IPS-18a (cell line): ENCODE results near the gene SPPL2B.

ENCODE experiments used
- H3K27ac ChIP-seq: one replicate; pipeline ENCODE4 v1.5.1; 2013; ENCODE audit warnings: low read length
- H3K27me3 ChIP-seq: one replicate; pipeline ENCODE4 v1.6.1; 2013; ENCODE audit warnings: mild to moderate bottlenecking, low read length; ENCODE audit not compliant: control insufficient read depth, insufficient read depth
- H3K36me3 ChIP-seq: one replicate; pipeline ENCODE4 v1.6.1; 2013; ENCODE audit warnings: low read depth, low read length; ENCODE audit not compliant: control insufficient read depth
- H3K4me1 ChIP-seq: one replicate; pipeline ENCODE4 v1.6.1; 2013; ENCODE audit warnings: low read depth, low read length; ENCODE audit not compliant: control insufficient read depth
- H3K4me3 ChIP-seq: one replicate; pipeline ENCODE4 v1.5.1; 2013; ENCODE audit warnings: low read length
- H3K9ac ChIP-seq: one replicate; pipeline ENCODE4 v1.6.1; 2013; ENCODE audit warnings: mild to moderate bottlenecking, low read length, moderate library complexity
- H3K9me3 ChIP-seq: one replicate; pipeline ENCODE4 v1.6.1; 2013; ENCODE audit warnings: low read depth, low read length; ENCODE audit not compliant: control insufficient read depth

The SPPL2B gene

DNA sequence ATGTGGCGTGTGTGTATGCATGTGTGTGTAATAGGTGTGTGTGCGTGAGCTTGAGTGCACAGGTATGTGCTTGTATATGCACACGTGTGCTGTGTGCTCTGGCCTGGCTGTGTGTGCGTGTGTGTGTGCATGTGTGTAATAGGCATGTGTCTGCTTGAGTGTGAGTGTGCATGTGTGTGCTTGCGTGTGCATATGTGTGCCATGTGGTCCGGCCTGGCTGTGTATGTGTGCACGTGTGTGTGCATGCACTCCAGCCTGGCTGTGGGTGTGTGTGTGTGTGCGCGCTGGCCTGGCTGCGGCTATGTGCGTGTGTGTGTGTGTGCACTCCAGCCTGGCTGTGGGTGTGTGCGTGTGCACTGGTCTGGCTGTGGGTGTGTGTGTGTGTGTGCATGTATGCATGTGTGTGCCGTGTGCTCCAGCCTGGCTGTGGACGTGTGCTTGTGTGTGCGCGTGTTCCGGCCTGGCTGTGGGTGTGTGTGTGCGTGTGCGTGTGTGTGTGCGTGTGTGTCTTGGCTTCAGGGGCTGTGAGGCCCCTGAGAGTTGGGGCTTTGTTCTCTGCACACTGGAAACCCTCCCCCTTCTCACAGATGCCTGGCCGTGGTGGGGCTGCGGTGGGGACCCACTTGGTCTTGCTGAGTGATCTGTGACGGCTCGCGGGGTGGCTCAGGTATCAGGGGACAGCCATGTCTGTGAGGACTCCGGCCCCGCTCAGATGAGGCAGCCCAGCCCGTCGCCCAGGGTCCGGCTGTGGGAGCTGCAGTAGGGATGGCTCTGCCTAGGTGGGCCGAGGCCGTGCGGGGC, 8.2 kb downstream of the SPPL2B start:
- Histone ChIP-seq H3K36me3 (no peaks in the 10 kb centered on the region), H3K4me1 (no peaks in the 10 kb centered on the region), H3K9me3 (no peaks in the 10 kb centered on the region), H3K4me3 (no peak overlapping the region), H3K9ac (no peak overlapping the region), H3K27me3 (no peaks in the 10 kb centered on the region), H3K27ac (no peak overlapping the region)

DNA sequence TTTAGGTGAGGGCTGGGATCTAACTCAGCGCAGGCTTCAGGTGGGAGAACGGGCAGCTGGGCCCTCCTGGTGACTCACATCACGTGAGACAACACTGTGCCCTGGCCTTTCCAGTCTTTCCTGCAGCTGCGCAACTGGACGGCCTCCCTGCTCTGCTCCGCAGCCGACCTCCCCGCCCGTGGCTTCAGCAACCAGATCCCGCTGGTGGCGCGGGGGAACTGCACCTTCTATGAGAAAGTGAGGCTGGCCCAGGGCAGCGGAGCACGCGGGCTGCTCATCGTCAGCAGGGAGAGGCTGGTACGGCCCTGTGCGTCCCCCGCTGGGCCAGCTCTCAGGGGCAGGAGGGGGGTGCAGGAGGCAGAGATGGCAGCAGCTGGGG, 8.8 kb downstream of the SPPL2B start:
- no peaks in the 10 kb centered on the region for H3K4me1 ChIP-seq
- H3K9ac ChIP-seq: no peak overlapping the region
- no peaks in the 10 kb centered on the region for H3K36me3 ChIP-seq

DNA sequence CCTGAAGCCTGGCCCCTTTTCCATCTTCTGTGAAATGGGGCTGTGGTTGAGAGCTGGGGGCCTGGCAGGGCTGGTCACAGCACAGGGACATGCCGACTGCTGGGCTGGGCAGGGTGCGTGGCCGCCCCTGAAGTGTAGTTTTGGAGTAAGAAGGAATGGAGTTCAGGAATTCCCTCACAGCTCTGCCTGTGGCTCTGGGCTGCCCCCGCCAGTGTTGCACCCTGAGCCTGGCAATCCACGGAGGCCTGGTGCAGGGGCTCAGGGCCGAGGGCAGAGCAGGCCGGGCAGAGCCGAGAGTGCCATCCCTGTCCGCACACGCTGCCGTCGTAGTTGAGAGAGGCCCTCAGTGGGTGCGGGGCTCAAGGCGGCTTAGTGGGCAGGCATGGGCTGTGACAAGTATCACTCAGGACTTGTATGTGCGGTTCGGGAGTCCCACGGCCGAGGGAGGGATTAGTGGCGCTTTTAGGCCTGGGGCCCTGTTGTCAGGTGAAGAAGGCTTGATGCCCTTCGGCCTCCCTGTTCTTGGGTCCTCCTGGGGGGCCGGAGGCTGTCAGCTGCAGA, 9.7 kb downstream of the SPPL2B start:
- Histone ChIP-seq H3K4me1 (no peaks in the 10 kb centered on the region), H3K27ac (no peak overlapping the region), H3K4me3 (no peak overlapping the region), H3K9me3 (no peaks in the 10 kb centered on the region), H3K9ac (no peak overlapping the region), H3K27me3 (no peaks in the 10 kb centered on the region), H3K36me3 (no peaks in the 10 kb centered on the region)

More for the DNA sequence above, 8.8 kb downstream of the SPPL2B start:
- no peaks in the 10 kb centered on the region for H3K9me3 ChIP-seq
- no peak overlapping the region for H3K27ac ChIP-seq
- no peaks in the 10 kb centered on the region for H3K27me3 ChIP-seq
- H3K4me3 ChIP-seq: no peak overlapping the region

DNA sequence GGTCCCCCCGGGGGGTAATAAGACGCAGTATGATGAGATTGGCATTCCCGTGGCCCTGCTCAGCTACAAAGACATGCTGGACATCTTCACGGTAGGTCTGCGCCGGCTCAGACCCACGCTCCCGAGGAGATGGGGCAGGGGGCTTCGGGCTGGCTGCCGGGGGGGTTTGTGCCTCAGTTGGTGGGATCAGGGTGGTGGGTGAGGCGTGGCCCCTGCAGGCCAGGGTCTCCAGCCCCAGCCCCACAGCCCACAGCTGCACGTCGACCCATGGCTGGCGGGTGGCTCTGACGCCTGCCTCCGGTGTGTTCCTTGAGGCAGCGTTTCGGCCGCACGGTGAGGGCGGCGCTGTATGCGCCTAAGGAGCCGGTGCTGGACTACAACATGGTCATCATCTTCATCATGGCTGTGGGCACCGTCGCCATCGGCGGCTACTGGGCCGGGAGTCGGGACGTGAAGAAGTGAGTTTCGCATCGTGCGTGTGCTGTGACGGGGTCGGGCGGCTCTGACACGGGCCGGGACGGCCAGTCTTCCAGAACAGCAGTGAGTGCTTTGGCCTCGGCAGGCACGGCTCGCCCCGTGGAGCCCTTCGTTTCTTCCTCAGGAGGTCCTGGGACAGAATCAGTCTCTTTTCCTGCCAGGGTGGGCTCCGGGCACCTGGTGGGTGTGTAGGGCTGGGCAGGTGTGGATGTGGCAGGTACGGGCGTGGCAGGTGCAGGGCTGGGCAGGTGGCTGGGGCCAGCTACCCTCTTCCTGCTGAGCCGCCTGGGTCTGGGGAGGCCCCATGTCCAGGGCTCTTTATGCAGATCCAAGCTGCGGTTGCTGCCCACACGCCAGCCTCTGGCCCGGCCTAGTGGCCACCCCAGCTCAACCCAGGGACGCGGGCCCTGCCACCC, 10.5 kb downstream of the SPPL2B start:
- H3K27ac ChIP-seq: no peak overlapping the region
- H3K36me3 ChIP-seq: no peaks in the 10 kb centered on the region
- H3K27me3 ChIP-seq: no peaks in the 10 kb centered on the region
- H3K9ac ChIP-seq: no peak overlapping the region
- no peak overlapping the region for H3K4me3 ChIP-seq
- H3K9me3 ChIP-seq: no peaks in the 10 kb centered on the region
- no peaks in the 10 kb centered on the region for H3K4me1 ChIP-seq

DNA sequence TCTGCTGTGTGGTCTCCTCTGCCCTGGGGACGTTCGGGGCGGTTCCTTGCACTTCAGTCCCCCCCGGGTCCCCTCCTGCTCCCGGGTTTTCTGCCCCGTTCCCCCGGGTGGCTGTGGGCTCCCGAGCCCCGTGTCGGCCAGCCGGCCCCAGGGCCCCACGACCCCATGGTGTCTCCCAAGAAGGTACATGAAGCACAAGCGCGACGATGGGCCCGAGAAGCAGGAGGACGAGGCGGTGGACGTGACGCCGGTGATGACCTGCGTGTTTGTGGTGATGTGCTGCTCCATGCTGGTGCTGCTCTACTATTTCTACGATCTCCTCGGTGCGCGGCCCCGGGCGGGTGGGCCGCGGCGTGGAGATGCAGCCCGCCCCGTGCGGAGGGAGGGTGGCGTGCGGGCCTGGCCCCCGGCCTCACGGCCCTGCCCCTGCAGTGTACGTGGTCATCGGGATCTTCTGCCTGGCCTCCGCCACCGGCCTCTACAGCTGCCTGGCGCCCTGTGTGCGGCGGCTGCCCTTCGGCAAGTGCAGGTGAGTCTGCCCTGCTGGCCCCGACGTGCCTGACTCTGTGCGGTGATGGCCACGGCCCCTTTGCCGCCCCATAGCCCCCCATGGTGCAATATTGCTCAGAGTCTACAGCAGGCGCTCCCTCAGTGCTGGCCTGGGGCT, 11.3 kb downstream of the SPPL2B start:
- H3K4me1 ChIP-seq: no peaks in the 10 kb centered on the region
- no peaks in the 10 kb centered on the region for H3K36me3 ChIP-seq
- no peak overlapping the region for H3K27ac ChIP-seq
- H3K4me3 ChIP-seq: no peak overlapping the region
- no peaks in the 10 kb centered on the region for H3K9me3 ChIP-seq
- no peaks in the 10 kb centered on the region for H3K27me3 ChIP-seq
- H3K9ac ChIP-seq: no peak overlapping the region

DNA sequence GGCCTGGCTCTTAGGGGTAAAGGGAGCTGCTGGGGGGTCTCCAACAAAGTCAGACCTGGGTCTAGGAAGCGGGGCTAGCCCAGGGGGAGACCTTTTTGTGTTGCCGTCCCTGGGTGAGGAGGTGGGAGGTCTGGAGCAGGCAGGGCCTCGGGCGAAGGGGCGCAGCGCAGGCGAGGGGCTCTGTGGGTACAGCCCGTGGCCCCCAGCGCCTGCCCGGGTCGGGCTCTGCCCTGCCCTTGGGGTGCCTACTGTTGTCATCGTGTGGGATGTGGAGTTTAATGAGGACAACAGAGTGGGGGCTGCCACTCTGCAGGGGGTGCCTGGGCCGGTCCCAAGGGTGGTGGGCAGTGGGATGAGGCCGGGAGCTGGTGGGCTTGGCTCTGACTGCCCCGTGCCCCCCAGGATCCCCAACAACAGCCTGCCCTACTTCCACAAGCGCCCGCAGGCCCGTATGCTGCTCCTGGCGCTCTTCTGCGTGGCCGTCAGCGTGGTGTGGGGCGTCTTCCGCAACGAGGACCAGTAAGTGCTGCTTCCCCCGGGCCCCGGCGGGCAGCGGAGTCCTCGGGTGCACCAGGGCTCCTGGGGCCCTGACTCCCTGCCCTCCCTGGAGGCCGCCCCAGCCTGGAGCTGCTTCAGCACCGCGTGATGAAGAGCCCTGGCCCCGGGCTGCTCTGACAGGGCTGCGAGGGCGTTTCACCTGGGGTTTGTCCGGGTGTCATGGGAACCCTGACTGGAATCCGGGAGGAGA, 12.2 kb downstream of the SPPL2B start:
- Histone ChIP-seq H3K4me1 (no peaks in the 10 kb centered on the region), H3K27ac (no peak overlapping the region), H3K36me3 (no peaks in the 10 kb centered on the region), H3K9ac (no peak overlapping the region), H3K4me3 (no peak overlapping the region), H3K9me3 (no peaks in the 10 kb centered on the region), H3K27me3 (no peaks in the 10 kb centered on the region)

DNA sequence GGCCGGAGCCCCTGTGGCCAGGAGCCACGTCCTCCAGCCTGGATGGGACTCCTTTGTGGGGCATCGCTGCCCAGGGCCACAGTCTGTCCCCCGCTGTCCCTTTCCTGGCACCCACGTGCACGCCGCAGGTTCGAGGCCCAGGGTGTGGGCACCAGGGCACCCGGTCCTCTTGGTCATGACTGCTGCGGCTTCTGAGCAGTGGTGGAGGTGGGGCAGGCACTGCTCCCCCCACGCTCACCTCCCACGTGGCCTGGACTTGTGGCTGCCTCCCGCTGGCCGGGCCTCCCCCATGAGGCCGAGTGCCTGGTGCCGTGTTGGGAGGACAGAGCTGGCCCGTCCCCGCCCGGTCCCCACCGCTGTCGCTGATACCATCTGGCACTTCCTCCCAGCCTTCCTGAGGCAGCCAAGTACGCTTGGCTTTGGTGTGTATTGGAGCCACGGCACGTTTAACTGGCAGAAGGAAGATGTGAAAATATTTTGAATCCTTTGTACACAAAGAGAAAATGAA, 12.8 kb downstream of the SPPL2B start:
- no peaks in the 10 kb centered on the region for H3K36me3 ChIP-seq
- H3K27ac ChIP-seq: no peak overlapping the region
- no peak overlapping the region for H3K4me3 ChIP-seq
- no peaks in the 10 kb centered on the region for H3K27me3 ChIP-seq
- no peak overlapping the region for H3K9ac ChIP-seq
- H3K4me1 ChIP-seq: no peaks in the 10 kb centered on the region
- H3K9me3 ChIP-seq: no peaks in the 10 kb centered on the region

DNA sequence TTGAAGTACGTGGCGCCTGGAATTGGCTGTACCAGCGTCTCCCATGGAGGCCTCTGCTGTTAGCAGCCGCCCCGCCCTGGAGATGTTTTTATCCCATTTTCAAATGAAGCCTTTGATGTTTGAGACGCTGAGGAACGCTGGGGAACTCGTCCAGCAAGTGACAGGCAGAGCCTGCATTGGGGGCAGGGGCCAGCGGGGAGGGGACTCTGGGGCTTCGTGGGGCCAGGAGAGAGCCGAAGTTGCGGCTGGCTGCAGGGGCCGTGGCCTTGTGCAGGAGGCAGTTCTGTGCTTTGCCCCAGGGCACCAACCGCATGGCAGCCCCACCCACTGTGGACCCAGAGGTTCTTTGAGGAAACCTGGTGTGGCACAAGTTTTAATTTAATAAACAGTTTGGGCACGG, 13.5 kb downstream of the SPPL2B start:
- H3K9me3 ChIP-seq: no peaks in the 10 kb centered on the region
- H3K4me1 ChIP-seq: no peaks in the 10 kb centered on the region
- H3K4me3 ChIP-seq: no peak overlapping the region
- no peak overlapping the region for H3K9ac ChIP-seq
- no peaks in the 10 kb centered on the region for H3K27me3 ChIP-seq
- no peak overlapping the region for H3K27ac ChIP-seq
- H3K36me3 ChIP-seq: no peaks in the 10 kb centered on the region

DNA sequence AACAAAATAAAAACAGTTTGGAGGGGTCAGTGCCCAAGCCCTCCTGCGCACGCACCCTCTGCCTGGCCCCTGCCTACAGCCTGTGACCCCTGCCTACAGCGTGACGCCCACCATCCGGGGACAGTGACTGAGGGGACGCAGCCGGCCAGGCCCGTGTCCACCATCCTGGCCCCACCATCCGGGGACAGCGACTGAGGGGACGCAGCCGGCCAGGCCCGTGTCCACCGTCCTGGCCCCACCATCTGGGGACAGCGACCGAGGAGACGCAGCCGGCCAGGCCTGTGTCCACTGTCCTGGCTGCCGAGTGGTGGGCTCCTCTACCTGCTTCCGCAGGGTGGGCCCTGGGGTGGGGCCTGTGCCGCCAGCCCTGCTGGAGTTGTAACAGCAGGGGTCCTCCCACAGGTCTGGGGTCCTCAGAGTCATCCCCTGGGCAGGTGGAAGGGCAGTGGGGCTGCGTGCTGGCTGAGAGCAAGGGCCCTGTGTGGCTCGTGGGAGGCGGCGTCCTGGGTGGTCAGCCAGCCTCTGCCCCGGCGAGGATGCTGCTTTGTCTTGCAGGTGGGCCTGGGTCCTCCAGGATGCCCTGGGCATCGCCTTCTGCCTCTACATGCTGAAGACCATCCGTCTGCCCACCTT, 14.3 kb downstream of the SPPL2B start:
- Histone ChIP-seq H3K4me3 (no peak overlapping the region), H3K27ac (no peak overlapping the region), H3K36me3 (no peaks in the 10 kb centered on the region), H3K9ac (no peak overlapping the region), H3K9me3 (no peaks in the 10 kb centered on the region), H3K4me1 (no peaks in the 10 kb centered on the region), H3K27me3 (no peaks in the 10 kb centered on the region)

DNA sequence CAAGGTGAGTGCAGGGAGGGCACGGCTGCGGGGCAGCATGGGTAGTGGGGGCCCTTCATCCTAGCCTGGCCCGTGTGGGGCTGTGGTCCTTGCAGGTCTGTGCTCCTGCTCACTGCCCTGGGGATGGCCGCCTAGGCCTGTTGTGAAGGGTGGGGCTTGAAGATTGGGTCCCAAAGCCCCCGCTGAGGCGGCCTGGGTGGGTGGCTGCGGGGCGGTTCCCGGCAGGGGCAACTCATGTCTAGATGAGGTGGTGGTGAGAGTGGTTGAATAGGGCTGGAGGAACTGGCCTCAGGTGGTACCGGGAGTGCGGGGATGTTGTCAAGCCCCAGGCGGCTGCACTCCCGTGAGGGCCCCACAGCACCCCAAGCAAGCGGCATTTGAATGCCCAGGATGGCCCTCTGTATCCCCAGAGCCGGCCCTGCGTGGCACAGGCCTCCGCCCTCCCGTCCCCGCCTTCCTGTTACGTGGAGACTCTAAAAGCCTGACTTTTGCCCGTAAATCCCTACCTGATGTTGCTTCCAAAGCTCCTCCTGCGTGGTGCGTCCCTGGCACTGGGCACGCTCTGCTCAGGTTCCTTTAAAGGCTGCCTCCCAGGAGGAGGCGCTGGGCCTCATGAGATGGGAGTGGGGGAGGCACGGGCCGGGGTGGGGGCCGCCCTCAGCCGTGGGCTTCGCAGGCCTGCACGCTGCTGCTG, 15.0 kb downstream of the SPPL2B start:
- Histone ChIP-seq H3K27me3 (no peaks in the 10 kb centered on the region), H3K27ac (no peak overlapping the region), H3K4me1 (no peaks in the 10 kb centered on the region), H3K9ac (no peak overlapping the region), H3K4me3 (no peak overlapping the region), H3K9me3 (no peaks in the 10 kb centered on the region), H3K36me3 (no peaks in the 10 kb centered on the region)
